ENCODE measurements around the gene GPR87.

GPR87 gene

GRCh38 chr3:151269631-151270030, 47.0 kb downstream of the GPR87 start:
- DNase-seq (ENCODE audit: low read depth), result no peak
- H3K4me3 ChIP-seq (ENCODE audit: low read depth, low read length), result no peak overlapping the region

GRCh38 chr3:151268267-151269235, 48.1 kb downstream of the GPR87 start:
- TF ChIP-seq, protein P1, sequence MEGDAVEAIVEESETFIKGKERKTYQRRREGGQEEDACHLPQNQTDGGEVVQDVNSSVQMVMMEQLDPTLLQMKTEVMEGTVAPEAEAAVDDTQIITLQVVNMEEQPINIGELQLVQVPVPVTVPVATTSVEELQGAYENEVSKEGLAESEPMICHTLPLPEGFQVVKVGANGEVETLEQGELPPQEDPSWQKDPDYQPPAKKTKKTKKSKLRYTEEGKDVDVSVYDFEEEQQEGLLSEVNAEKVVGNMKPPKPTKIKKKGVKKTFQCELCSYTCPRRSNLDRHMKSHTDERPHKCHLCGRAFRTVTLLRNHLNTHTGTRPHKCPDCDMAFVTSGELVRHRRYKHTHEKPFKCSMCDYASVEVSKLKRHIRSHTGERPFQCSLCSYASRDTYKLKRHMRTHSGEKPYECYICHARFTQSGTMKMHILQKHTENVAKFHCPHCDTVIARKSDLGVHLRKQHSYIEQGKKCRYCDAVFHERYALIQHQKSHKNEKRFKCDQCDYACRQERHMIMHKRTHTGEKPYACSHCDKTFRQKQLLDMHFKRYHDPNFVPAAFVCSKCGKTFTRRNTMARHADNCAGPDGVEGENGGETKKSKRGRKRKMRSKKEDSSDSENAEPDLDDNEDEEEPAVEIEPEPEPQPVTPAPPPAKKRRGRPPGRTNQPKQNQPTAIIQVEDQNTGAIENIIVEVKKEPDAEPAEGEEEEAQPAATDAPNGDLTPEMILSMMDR (IDR thresholded peaks at IDR 0.05; ENCODE audit: control insufficient read depth, extremely low read depth, insufficient read depth), result no peak
- no peak overlapping the region for H3K4me3 ChIP-seq (ENCODE audit: low read depth, low read length)
- DNase-seq (ENCODE audit: low read depth), result no peak

More at GRCh38 chr3:151269631-151270030, 47.0 kb downstream of the GPR87 start:
- TF ChIP-seq, protein P1 (IDR thresholded peaks at IDR 0.05; ENCODE audit: control insufficient read depth, extremely low read depth, insufficient read depth), result no peak

DNA sequence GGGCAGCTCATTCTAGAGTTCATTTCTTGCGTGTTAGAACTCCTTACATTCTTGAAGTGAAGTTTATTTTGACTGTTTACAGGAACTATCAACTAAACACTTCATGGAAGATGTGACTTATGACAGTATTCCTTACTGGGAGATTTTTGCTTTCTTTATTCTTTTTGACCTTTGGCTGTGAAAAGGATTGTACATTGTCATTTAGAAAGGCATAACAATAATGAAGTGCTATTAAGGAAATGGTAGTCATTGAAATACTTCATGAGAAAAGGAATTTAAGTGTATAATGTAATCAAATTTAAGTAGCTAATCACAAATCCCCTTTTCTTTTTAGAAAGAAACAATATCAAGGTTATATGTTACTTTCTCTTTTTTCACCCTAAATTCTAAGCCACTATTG, 49.6 kb downstream of the GPR87 start:
- no peak overlapping the region for H3K4me3 ChIP-seq (ENCODE audit: low read depth, low read length)
- TF ChIP-seq, protein P1 (IDR thresholded peaks at IDR 0.05; ENCODE audit: control insufficient read depth, extremely low read depth, insufficient read depth), result no peak
- DNase-seq (ENCODE audit: low read depth), result no peak

DNA sequence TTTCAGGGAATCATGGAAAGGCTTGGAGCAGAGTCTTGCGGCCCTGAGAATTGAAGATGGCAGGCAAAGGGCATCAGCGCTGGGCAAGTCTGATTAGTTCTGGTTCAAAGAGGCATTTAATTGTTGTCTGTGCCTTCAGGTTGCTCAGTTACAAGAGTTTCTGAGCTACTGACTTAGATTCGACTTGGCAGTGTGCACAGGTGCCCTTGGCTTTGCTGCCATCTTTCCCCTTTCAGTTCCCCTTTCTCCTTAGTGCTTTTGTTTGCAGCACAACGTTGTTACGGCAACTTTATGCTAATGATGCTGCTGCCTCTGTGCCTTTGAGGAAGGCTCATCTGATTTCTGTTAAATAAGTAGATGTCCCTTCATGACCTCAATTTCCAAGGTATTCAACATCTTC, 50.8 kb downstream of the GPR87 start:
- no peak overlapping the region for H3K4me3 ChIP-seq (ENCODE audit: low read depth, low read length)
- TF ChIP-seq, protein P1 (IDR thresholded peaks at IDR 0.05; ENCODE audit: control insufficient read depth, extremely low read depth, insufficient read depth), result no peak
- no peak for DNase-seq (ENCODE audit: low read depth)

DNA sequence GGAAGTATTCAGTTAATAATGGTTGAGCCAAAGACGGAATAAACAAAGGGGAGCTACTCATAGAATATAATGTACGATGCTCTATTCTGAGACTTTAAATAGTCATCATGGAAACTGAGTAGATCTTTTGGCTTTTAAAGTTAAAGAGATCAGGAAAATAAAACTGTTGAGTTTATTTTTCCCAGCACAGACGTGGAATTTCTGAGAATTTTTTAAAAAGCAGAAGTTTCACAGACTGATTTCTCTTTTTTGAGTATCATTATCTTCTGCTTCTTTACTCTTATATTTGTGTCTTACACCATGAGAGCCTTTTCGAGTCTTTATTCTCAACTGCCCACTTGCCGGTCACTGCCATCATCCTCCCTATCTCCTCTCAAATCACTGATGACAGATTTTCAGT, 51.5 kb downstream of the GPR87 start:
- TF ChIP-seq, protein P1 (IDR thresholded peaks at IDR 0.05; ENCODE audit: control insufficient read depth, extremely low read depth, insufficient read depth), result no peak
- no peak for DNase-seq (ENCODE audit: low read depth)
- no peak overlapping the region for H3K4me3 ChIP-seq (ENCODE audit: low read depth, low read length)

GRCh38 chr3:151264605-151265004, 52.0 kb downstream of the GPR87 start:
- DNase-seq (ENCODE audit: low read depth), result no peak
- H3K4me3 ChIP-seq (ENCODE audit: low read depth, low read length), result no peak overlapping the region
- TF ChIP-seq, protein P1 (IDR thresholded peaks at IDR 0.05; ENCODE audit: control insufficient read depth, extremely low read depth, insufficient read depth), result no peak

All from LNCaP clone FGC (cell line).